ENCODE measurements around the gene CHFR. TPM values are rescaled to one million over a fixed set of nuclear protein-coding genes. Genes with fewer than 3 reads are reported as not detected.

Gene CHFR
- total RNA-seq, 4 donors from 2014 or later, result 36.1 to 58.6 (median 39.8) TPM

Other genes with a start within 250 kb of the CHFR start
- gene POLE, start 200.3 kb downstream of the CHFR start, total RNA-seq, result 100 to 1,000 TPM in 1 of 4 donors, 10 to 100 TPM in 3; 32.2 to 133 (median 44.4) TPM
- 10 to 100 TPM; 40.8 to 72.5 (median 62.3) TPM for gene PXMP2, start 200.0 kb downstream of the CHFR start, total RNA-seq
- gene PGAM5, start 176.8 kb downstream of the CHFR start, total RNA-seq, result 10 to 100 TPM; 22.9 to 50.7 (median 33.2) TPM
- gene ANKLE2, start 125.8 kb downstream of the CHFR start, total RNA-seq, result 100 to 1,000 TPM in 1 of 4 donors, 10 to 100 TPM in 3; 68.2 to 103 (median 82.9) TPM
- gene GOLGA3, start 58.7 kb downstream of the CHFR start, total RNA-seq, result 100 to 1,000 TPM in 2 of 4 donors, 10 to 100 TPM in 2; 69.8 to 117 (median 97.7) TPM
- 10 to 100 TPM in 1 of 4 donors, 1 to 10 TPM in 3; 7.9 to 20.6 (median 9.0) TPM for gene ZNF605, start 68.7 kb upstream of the CHFR start, total RNA-seq
- gene ZNF26, start 98.8 kb upstream of the CHFR start, total RNA-seq, result 10 to 100 TPM; 15.5 to 30.8 (median 21.2) TPM
- gene ZNF84, start 149.9 kb upstream of the CHFR start, total RNA-seq, result 10 to 100 TPM; 21.6 to 62.0 (median 30.1) TPM
- 10 to 100 TPM; 11.7 to 16.5 (median 14.1) TPM for gene ZNF140, start 193.3 kb upstream of the CHFR start, total RNA-seq
- gene ZNF891, start 242.7 kb upstream of the CHFR start, total RNA-seq, result 1 to 10 TPM; 5.1 to 5.9 (median 5.4) TPM
- 10 to 100 TPM in 3 of 4 donors, 1 to 10 TPM in 1; 5.7 to 33.1 (median 16.2) TPM for gene ZNF10, start 243.0 kb upstream of the CHFR start, total RNA-seq

Data from tibial nerve (tissue), 4 donors.